Measurements from ENCODE around the gene CREB1.

The CREB1 gene

GRCh38 chr2:207504513-207505170 is 25.1 kb upstream of the CREB1 start:
- no peak for ATAC-seq

- ATAC-seq = no peak
Measured at GRCh38 chr2:207505171-207505570, 24.6 kb upstream of the CREB1 start.

- peak; percentile 46 to 47 for ATAC-seq
Measured at GRCh38 chr2:207505728-207506127, 24.0 kb upstream of the CREB1 start.

- no peak for ATAC-seq
Measured at GRCh38 chr2:207506426-207506825, 23.3 kb upstream of the CREB1 start.

- no peak for ATAC-seq
Measured at GRCh38 chr2:207510148-207510547, 19.6 kb upstream of the CREB1 start.

GRCh38 chr2:207511851-207512250 is 17.9 kb upstream of the CREB1 start:
- no peak for ATAC-seq

GRCh38 chr2:207512356-207512755 is 17.4 kb upstream of the CREB1 start:
- ATAC-seq = no peak

- ATAC-seq = peak; percentile 79 to 81
Measured at GRCh38 chr2:207513551-207514257, 16.1 kb upstream of the CREB1 start.

GRCh38 chr2:207514451-207514850 is 15.3 kb upstream of the CREB1 start:
- ATAC-seq = peak in 1 of 2 donors; percentile 36

GRCh38 chr2:207515671-207516070 is 14.1 kb upstream of the CREB1 start:
- peak in 1 of 2 donors; percentile 48 for ATAC-seq

GRCh38 chr2:207516206-207516605 is 13.6 kb upstream of the CREB1 start:
- no peak for ATAC-seq

- ATAC-seq = no peak
Measured at GRCh38 chr2:207523005-207523404, 6.8 kb upstream of the CREB1 start.

GRCh38 chr2:207525296-207525695 is 4.5 kb upstream of the CREB1 start:
- ATAC-seq = no peak

- ATAC-seq = peak; percentile 6 to 9
Measured at GRCh38 chr2:207528980-207529329, 807 bp upstream of the CREB1 start.

- peak in 1 of 2 donors; percentile 1 for ATAC-seq
Measured at GRCh38 chr2:207530160-207531031, 634 bp downstream of the CREB1 start.

- ATAC-seq = no peak
Measured at GRCh38 chr2:207531032-207531952, 1.5 kb downstream of the CREB1 start.

GRCh38 chr2:207532676-207533075 is 2.9 kb downstream of the CREB1 start:
- ATAC-seq = no peak

- no peak for ATAC-seq
Measured at GRCh38 chr2:207533461-207534008, 3.8 kb downstream of the CREB1 start.

- ATAC-seq = no peak
Measured at GRCh38 chr2:207534417-207534816, 4.7 kb downstream of the CREB1 start.

- no peak for ATAC-seq
Measured at GRCh38 chr2:207539470-207539869, 9.7 kb downstream of the CREB1 start.

- no peak for ATAC-seq
Measured at GRCh38 chr2:207540431-207540830, 10.7 kb downstream of the CREB1 start.

- no peak for ATAC-seq
Measured at GRCh38 chr2:207541933-207542332, 12.2 kb downstream of the CREB1 start.

Measured in activated CD4-positive, CD25-positive, alpha-beta regulatory T cell treated with anti-CD3 and anti-CD28 coated beads, Interleukin-2, amount 50 U/mL, for 24 hours (primary cell).